HG03565 (cell line): ENCODE data around the gene TCOF1.

Experiments
- ATAC-seq: cut with Tn5 transposase; IDR thresholded peaks from one replicate; pipeline ENCODE4 v1.9.1; 2021; ENCODE audit warnings: mild to moderate bottlenecking, moderate library complexity; ENCODE audit not compliant: unreplicated experiment

The TCOF1 gene

GRCh38 chr5:150323819-150324218 is 33.7 kb upstream of the TCOF1 start:
- no peak for ATAC-seq

- ATAC-seq, result no peak
Observed at GRCh38 chr5:150325426-150325825, 32.1 kb upstream of the TCOF1 start.

GRCh38 chr5:150326707-150327106 is 30.8 kb upstream of the TCOF1 start:
- no peak for ATAC-seq

- no peak for ATAC-seq
Observed at GRCh38 chr5:150327139-150327538, 30.4 kb upstream of the TCOF1 start.

GRCh38 chr5:150328515-150328914 is 29.0 kb upstream of the TCOF1 start:
- no peak for ATAC-seq

GRCh38 chr5:150329038-150329437 is 28.5 kb upstream of the TCOF1 start:
- no peak for ATAC-seq

GRCh38 chr5:150329881-150330876 is 27.3 kb upstream of the TCOF1 start:
- no peak for ATAC-seq

- no peak for ATAC-seq
Observed at GRCh38 chr5:150333400-150333799, 24.1 kb upstream of the TCOF1 start.

GRCh38 chr5:150335778-150336177 is 21.7 kb upstream of the TCOF1 start:
- ATAC-seq, result no peak

- no peak for ATAC-seq
Observed at GRCh38 chr5:150338546-150338945, 19.0 kb upstream of the TCOF1 start.

GRCh38 chr5:150339165-150339564 is 18.3 kb upstream of the TCOF1 start:
- ATAC-seq, result no peak

GRCh38 chr5:150339841-150340240 is 17.7 kb upstream of the TCOF1 start:
- ATAC-seq, result no peak

GRCh38 chr5:150340614-150341255 is 16.8 kb upstream of the TCOF1 start:
- no peak for ATAC-seq

- ATAC-seq, result no peak
Observed at GRCh38 chr5:150341331-150341730, 16.2 kb upstream of the TCOF1 start.

- no peak for ATAC-seq
Observed at GRCh38 chr5:150341989-150342388, 15.5 kb upstream of the TCOF1 start.

GRCh38 chr5:150342583-150342982 is 14.9 kb upstream of the TCOF1 start:
- no peak for ATAC-seq

GRCh38 chr5:150343994-150344631 is 13.4 kb upstream of the TCOF1 start:
- no peak for ATAC-seq

GRCh38 chr5:150345716-150346115 is 11.8 kb upstream of the TCOF1 start:
- ATAC-seq, result no peak

- no peak for ATAC-seq
Observed at GRCh38 chr5:150346592-150346991, 10.9 kb upstream of the TCOF1 start.

GRCh38 chr5:150347003-150347402 is 10.5 kb upstream of the TCOF1 start:
- ATAC-seq, result no peak

GRCh38 chr5:150347451-150347850 is 10.0 kb upstream of the TCOF1 start:
- ATAC-seq, result no peak
